Neuronal stem cell (in vitro differentiated cells): ENCODE results near the gene STPG1.

Source experiments
- DNase-seq: peaks from one replicate; pipeline ENCODE4 v3.0.0-alpha.2; 2013; ENCODE audit warnings: low spot score
- H2AFZ ChIP-seq: one replicate; pipeline ENCODE4 v1.6.1; 2013; ENCODE audit warnings: mild to moderate bottlenecking, low read length, inconsistent platforms
- H2AK5ac ChIP-seq: 2 replicates; pipeline ENCODE4 v1.6.1; 2013; ENCODE audit warnings: low read depth, mild to moderate bottlenecking, inconsistent platforms, low read length, moderate library complexity, mixed read lengths
- H2BK120ac ChIP-seq: 2 replicates; pipeline ENCODE4 v1.6.1; 2013; ENCODE audit warnings: low read depth, mild to moderate bottlenecking, inconsistent platforms, low read length, moderate library complexity, mixed read lengths
- H2BK12ac ChIP-seq: one replicate; pipeline ENCODE4 v1.6.1; 2013; ENCODE audit warnings: low read length, inconsistent platforms
- H2BK15ac ChIP-seq: 2 replicates; pipeline ENCODE4 v1.6.1; 2013; ENCODE audit warnings: mild to moderate bottlenecking, low read length, inconsistent platforms, mixed read lengths
- H2BK5ac ChIP-seq: one replicate; pipeline ENCODE4 v1.6.1; 2013; ENCODE audit warnings: inconsistent platforms, mild to moderate bottlenecking, low read length, moderate library complexity
- H3K14ac ChIP-seq: one replicate; pipeline ENCODE4 v1.6.1; 2013; ENCODE audit warnings: low read length, inconsistent platforms
- H3K18ac ChIP-seq: 2 replicates; pipeline ENCODE4 v1.6.1; 2013; ENCODE audit warnings: low read length, inconsistent platforms
- H3K23ac ChIP-seq: 2 replicates; pipeline ENCODE4 v1.6.1; 2013; ENCODE audit warnings: low read depth, mild to moderate bottlenecking, mixed read lengths, low read length, inconsistent platforms; ENCODE audit not compliant: poor library complexity
- H3K27ac ChIP-seq: replicated peaks from 3 replicates; pipeline ENCODE4 v1.5.1; 2013; ENCODE audit warnings: low read length, inconsistent platforms
- H3K27me3 ChIP-seq, 3 experiments: 2 replicates each; pipeline ENCODE4 v1.6.1; 2013; ENCODE audit warnings: low read length in 3 of 3, mild to moderate bottlenecking in 2 of 3, inconsistent platforms in 1 of 3, low read depth in 1 of 3, mixed read lengths in 1 of 3, moderate library complexity in 1 of 3; ENCODE audit not compliant: control insufficient read depth in 3 of 3, insufficient read depth in 3 of 3
- H3K36me3 ChIP-seq, 2 donors: replicated peaks in 1 of 2; 2 replicates each; pipeline ENCODE4 v1.6.1; 2013; ENCODE audit warnings: low read length in 2 of 2; ENCODE audit not compliant: control insufficient read depth in 2 of 2, insufficient read depth in 2 of 2
- H3K4ac ChIP-seq: 2 replicates; pipeline ENCODE4 v1.6.1; 2013; ENCODE audit warnings: inconsistent platforms, mild to moderate bottlenecking, low read length, moderate library complexity
- H3K4me1 ChIP-seq, 2 donors: 1 replicate in 1 of 2; 2 replicates in 1 of 2; pipeline ENCODE4 v1.6.1; 2013; ENCODE audit warnings: low read length in 2 of 2, low read depth in 1 of 2; ENCODE audit not compliant: control insufficient read depth in 2 of 2, insufficient read depth in 1 of 2
- H3K4me2 ChIP-seq: one replicate; pipeline ENCODE4 v1.6.1; 2013; ENCODE audit warnings: mild to moderate bottlenecking, low read length, inconsistent platforms; ENCODE audit not compliant: insufficient read depth, poor library complexity, severe bottlenecking
- H3K4me3 ChIP-seq, 2 donors: 2 replicates each; pipeline ENCODE4 v1.5.1; 2013; ENCODE audit warnings: low read length in 2 of 2, mild to moderate bottlenecking in 2 of 2, inconsistent platforms in 1 of 2, moderate library complexity in 1 of 2
- H3K79me1 ChIP-seq: one replicate; pipeline ENCODE4 v1.6.1; 2013; ENCODE audit warnings: low read depth, mild to moderate bottlenecking, inconsistent platforms, low read length, moderate library complexity
- H3K9ac ChIP-seq: one replicate; pipeline ENCODE4 v1.6.1; 2013; ENCODE audit warnings: mild to moderate bottlenecking, low read depth, low read length, inconsistent platforms; ENCODE audit not compliant: poor library complexity
- H3K9me3 ChIP-seq, 2 donors: replicated peaks in 1 of 2; 2 replicates each; pipeline versions ENCODE3 to v1.6.1; 2013; ENCODE audit warnings: low read length in 2 of 2, mild to moderate bottlenecking in 2 of 2, inconsistent platforms in 1 of 2, low read depth in 1 of 2, mixed read lengths in 1 of 2, moderate library complexity in 1 of 2; ENCODE audit not compliant: control insufficient read depth in 2 of 2, insufficient read depth in 1 of 2
- H4K8ac ChIP-seq: one replicate; pipeline ENCODE4 v1.6.1; 2013; ENCODE audit warnings: low read depth, mild to moderate bottlenecking, inconsistent platforms, low read length, moderate library complexity
- H4K91ac ChIP-seq: one replicate; pipeline ENCODE4 v1.6.1; 2013; ENCODE audit warnings: low read length, low read depth, mild to moderate bottlenecking, inconsistent platforms; ENCODE audit not compliant: poor library complexity
- WGBS, 2 donors: extraction: QIAGEN DNeasy Blood & Tissue Kit; methylation state at CpG; one replicate each; pipeline ENCODE4 v1.1.7; 2013; ENCODE audit warnings: missing lambda C conversion rate in 2 of 2, mixed read lengths in 1 of 2; ENCODE audit not compliant: insufficient read length in 2 of 2, insufficient replicate concordance in 1 of 2; ENCODE audit errors: extremely low coverage in 2 of 2; 5-methylcytosine and 5-hydroxymethylcytosine counted together

The STPG1 gene

DNA sequence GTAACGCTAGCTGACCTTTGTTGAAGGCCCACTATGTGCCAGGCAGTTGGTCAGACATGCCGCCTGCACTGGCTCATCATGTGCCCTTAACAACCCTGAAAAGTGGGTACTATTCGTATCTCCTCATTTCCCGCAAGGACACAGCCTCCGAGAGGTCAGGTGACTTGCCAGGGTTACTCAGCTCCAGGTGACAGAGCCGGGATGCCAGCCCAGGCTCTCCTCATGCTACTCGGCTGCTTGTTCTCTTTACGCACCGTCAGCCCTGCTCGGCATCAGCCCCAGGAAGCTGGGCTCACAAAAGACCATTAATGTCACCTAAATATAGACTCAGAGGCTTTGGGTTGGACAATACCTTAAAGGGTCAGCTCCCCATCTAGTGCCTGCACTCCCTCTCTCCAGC is 65.4 kb downstream of the STPG1 start:
- Histone ChIP-seq H3K79me1 (no peaks in the 10 kb centered on the region), H3K4me2 (no peak overlapping the region), H3K27ac (no peak overlapping the region), H2BK15ac (no peak overlapping the region), H4K91ac (no peak overlapping the region), H4K8ac (no peak overlapping the region), H3K36me3 (no peaks in the 10 kb centered on the region), H2BK120ac (no peak overlapping the region), H3K27me3 (peaks cover 0 to 7% (median 0%) of the 10 kb centered on the region in 3 experiments), H3K9me3 (no peaks in the 10 kb centered on the region), H3K18ac (peak overlapping the region; percentile 2), H3K4me1 (peaks cover 0 to 3% of the 10 kb centered on the region in 2 donors), H3K23ac (no peak overlapping the region), H3K4ac (no peak overlapping the region), H2AFZ (no peak overlapping the region), H2BK5ac (no peak overlapping the region), H3K9ac (no peak overlapping the region), H2AK5ac (no peak overlapping the region), H3K4me3 (no peak overlapping the region), H2BK12ac (no peak overlapping the region), H3K14ac (no peak overlapping the region)
- no peak for DNase-seq
- WGBS, 2 donors, result no CpG with 5 or more reads among the region's 10 CpGs

DNA sequence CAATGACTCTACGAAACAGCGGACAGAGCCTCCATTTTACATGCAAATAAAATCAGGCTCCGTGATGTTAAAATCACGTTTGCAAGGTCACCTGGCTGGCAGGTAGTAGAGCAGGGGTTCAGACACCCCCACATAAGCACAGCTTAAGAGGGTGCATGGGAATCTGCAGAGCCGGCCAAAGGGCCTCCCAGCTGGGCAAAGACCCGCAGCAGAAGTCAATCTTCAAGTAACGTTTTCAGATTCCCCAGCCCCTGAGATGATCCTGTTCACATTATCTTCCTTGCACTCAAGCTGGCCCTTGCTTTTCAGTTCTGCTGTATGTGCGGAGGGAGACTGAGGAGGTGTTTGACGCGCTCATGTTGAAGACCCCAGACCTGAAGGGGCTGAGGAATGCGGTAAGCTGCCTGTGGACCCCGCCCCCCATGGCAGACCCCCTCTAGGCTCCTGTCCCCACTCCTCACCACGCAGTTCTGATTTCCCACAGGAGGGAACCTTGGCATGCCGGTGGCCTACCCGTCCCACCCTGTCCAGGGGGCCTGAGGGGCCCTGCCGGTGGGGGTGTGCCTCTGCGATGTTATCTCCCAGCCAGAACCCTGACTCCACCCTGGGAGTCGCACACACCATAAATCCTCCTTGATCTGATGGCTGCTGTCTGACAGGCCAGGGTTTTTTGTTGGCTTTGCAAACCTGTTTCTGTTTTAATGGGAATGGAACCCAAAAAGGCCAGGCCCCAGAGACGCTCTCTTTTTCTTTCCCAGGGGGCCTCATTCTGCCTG is 66.2 kb downstream of the STPG1 start:
- H3K27ac ChIP-seq, result no peak overlapping the region
- H3K36me3 ChIP-seq, result no peaks in the 10 kb centered on the region
- H3K4me1 ChIP-seq, result peaks cover 0 to 3% of the 10 kb centered on the region in 2 donors
- no peak overlapping the region for H3K4me2 ChIP-seq
- no peak overlapping the region for H3K18ac ChIP-seq
- peak overlapping the region; percentile 51 for H2AK5ac ChIP-seq
- H2AFZ ChIP-seq, result no peak overlapping the region
- no peak overlapping the region for H3K23ac ChIP-seq
- no peak overlapping the region for H3K4ac ChIP-seq
- H3K27me3 ChIP-seq, result peaks cover 0 to 7% (median 0%) of the 10 kb centered on the region in 3 experiments
- no peaks in the 10 kb centered on the region for H3K79me1 ChIP-seq
- no peak overlapping the region for H4K91ac ChIP-seq
- WGBS, 2 donors, result no CpG with 5 or more reads among the region's 19 CpGs
- no peaks in the 10 kb centered on the region for H3K9me3 ChIP-seq
- no peak overlapping the region for H3K9ac ChIP-seq
- no peak overlapping the region for H2BK120ac ChIP-seq
- H2BK12ac ChIP-seq, result no peak overlapping the region
- no peak overlapping the region for H3K14ac ChIP-seq
- no peak overlapping the region for H3K4me3 ChIP-seq
- no peak overlapping the region for H4K8ac ChIP-seq
- DNase-seq, result no peak
- H2BK5ac ChIP-seq, result no peak overlapping the region
- H2BK15ac ChIP-seq, result peak overlapping the region; percentile 6

DNA sequence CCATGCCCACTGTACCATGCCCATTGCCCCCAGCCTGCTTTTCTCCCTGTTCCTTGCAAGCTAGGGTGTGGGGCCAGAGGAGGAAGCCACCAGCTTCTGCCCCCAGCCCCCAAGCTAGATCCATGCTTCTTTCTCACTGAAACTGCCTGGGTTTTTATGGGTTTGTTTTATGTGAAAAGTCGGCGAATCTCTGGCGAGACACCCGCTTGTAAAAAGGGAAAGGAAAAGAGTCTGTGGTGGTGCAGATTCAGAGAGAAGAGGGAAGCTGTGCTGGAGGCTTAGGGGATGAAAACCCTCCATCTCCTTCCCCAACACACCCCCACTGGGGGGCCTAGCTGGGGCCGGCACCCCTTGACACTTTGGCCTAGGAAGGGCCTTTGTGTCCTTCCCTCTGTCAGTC is 68.2 kb downstream of the STPG1 start:
- no peak overlapping the region for H3K4ac ChIP-seq
- H3K9ac ChIP-seq, result no peak overlapping the region
- no peak overlapping the region for H4K8ac ChIP-seq

DNA sequence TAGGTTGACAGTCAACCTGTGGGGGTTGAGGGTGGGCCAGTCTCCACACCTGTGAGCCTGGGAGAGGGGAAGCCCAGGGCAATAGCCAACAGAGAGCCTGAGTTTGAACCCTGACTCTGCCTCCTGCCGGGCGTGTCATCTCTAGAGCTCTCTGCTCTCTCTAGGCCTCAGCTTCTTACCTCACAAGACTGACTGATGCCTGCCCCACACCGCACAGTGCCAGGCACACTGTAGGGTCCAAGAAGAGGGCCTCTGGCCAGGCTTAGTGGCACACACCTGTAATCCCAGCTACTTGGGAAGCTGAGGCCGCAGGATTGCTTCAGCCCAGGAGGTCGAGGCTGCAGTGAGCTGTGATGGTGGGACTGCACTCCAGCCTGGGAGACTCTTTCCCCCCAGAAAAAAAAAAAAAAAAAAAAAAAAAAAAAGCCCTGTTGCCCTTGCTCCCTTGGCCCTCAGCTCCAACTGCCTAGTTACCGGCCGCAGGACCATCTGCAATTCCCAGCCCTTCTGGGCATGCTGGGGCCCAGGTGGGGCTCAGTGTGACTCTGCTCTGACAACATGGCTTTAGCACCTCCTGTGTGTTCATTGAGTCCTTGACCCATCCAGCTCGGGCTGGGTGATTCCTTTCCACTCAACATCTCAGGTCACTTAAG is 69.4 kb downstream of the STPG1 start:
- no peaks in the 10 kb centered on the region for H3K36me3 ChIP-seq
- H3K27ac ChIP-seq, result no peak overlapping the region
- H2BK12ac ChIP-seq, result no peak overlapping the region
- H3K23ac ChIP-seq, result no peak overlapping the region
- H2BK5ac ChIP-seq, result no peak overlapping the region
- H3K9me3 ChIP-seq, result no peaks in the 10 kb centered on the region
- peaks cover 0 to 7% (median 0%) of the 10 kb centered on the region in 3 experiments for H3K27me3 ChIP-seq
- no peak overlapping the region for H2BK120ac ChIP-seq
- H2AK5ac ChIP-seq, result peak overlapping the region; percentile 73
- H2BK15ac ChIP-seq, result no peak overlapping the region
- H3K4me3 ChIP-seq, result no peak overlapping the region
- no peak for DNase-seq
- WGBS, 2 donors, result no CpG with 5 or more reads among the region's 8 CpGs
- H4K8ac ChIP-seq, result no peak overlapping the region
- H3K9ac ChIP-seq, result no peak overlapping the region
- H3K79me1 ChIP-seq, result no peaks in the 10 kb centered on the region
- no peak overlapping the region for H3K18ac ChIP-seq
- H3K4me1 ChIP-seq, result peaks cover 8 to 10% of the 10 kb centered on the region in 2 donors
- H4K91ac ChIP-seq, result no peak overlapping the region
- no peak overlapping the region for H2AFZ ChIP-seq
- H3K14ac ChIP-seq, result no peak overlapping the region
- H3K4me2 ChIP-seq, result no peak overlapping the region
- H3K4ac ChIP-seq, result no peak overlapping the region

More for the DNA sequence above, 68.2 kb downstream of the STPG1 start:
- Histone ChIP-seq H3K27me3 (peaks cover 0 to 7% (median 0%) of the 10 kb centered on the region in 3 experiments), H2AK5ac (no peak overlapping the region), H3K27ac (no peak overlapping the region), H3K18ac (peak overlapping the region; percentile 48), H2BK15ac (peak overlapping the region; percentile 38), H3K36me3 (no peaks in the 10 kb centered on the region), H3K23ac (peak overlapping the region; percentile 9), H3K4me3 (no peak overlapping the region), H3K4me2 (no peak overlapping the region), H3K4me1 (peaks cover 4 to 8% of the 10 kb centered on the region in 2 donors), H2BK12ac (no peak overlapping the region), H2AFZ (no peak overlapping the region), H4K91ac (no peak overlapping the region), H3K14ac (peak overlapping the region; percentile 32), H2BK5ac (no peak overlapping the region), H3K79me1 (no peaks in the 10 kb centered on the region), H2BK120ac (no peak overlapping the region), H3K9me3 (no peaks in the 10 kb centered on the region)
- no CpG with 5 or more reads among the region's 5 CpGs for WGBS, 2 donors
- no peak for DNase-seq
